A673 (cell line): ENCODE results near the gene C1orf94. TPM values are rescaled to one million over a fixed set of nuclear protein-coding genes. Genes with fewer than 3 reads are reported as not detected.

Experiments used
- BruUV-seq: library from RNA; stranded (reverse); fragments of 400-500 nt; replicated peaks from 2 replicates; lab custom pipeline; 2021; lab: Mats Ljungman, UMichigan
- CTCF ChIA-PET: fragments of 300-600 bp; sonication (Branson Sonifier 250); formaldehyde crosslinking; loops from one replicate; lab custom pipeline; 2022; ENCODE audit warnings: antibody characterized with exemption; lab: Charles Lee
- POLR2A ChIA-PET: fragments of 300-600 bp; sonication (Branson Sonifier 250); formaldehyde crosslinking; loops from one replicate; lab custom pipeline; 2022; ENCODE audit warnings: antibody characterized with exemption; ENCODE audit not compliant: low non-redundant PET; lab: Charles Lee
- DNase-seq: peaks from one replicate; pipeline ENCODE4 v3.0.0-alpha.2; 2015; ENCODE audit warnings: low spot score
- H3K27ac ChIP-seq: fragments of 200-600 bp; sonication (generic); 2 replicates; pipeline ENCODE4 v1.5.1; 2016; ENCODE audit warnings: mixed run types, low read depth, mild to moderate bottlenecking, mixed read lengths, antibody characterized with exemption, low read length; ENCODE audit not compliant: poor library complexity, severe bottlenecking
- H3K27me3 ChIP-seq: fragments of 200-600 bp; sonication (generic); replicated peaks from 2 replicates; pipeline ENCODE4 v1.6.1; 2017; ENCODE audit warnings: mixed run types, low read depth, mild to moderate bottlenecking, mixed read lengths, antibody characterized with exemption, low read length; ENCODE audit not compliant: insufficient read depth, poor library complexity
- H3K36me3 ChIP-seq: fragments of 200-600 bp; sonication (generic); 2 replicates; pipeline ENCODE4 v1.6.1; 2016; ENCODE audit warnings: mixed run types, mild to moderate bottlenecking, mixed read lengths, antibody characterized with exemption, low read length; ENCODE audit not compliant: insufficient read depth, poor library complexity, severe bottlenecking
- H3K4me1 ChIP-seq: fragments of 200-600 bp; sonication (generic); 2 replicates; pipeline ENCODE4 v1.6.1; 2017; ENCODE audit warnings: mixed run types, mild to moderate bottlenecking, mixed read lengths, antibody characterized with exemption, low read length; ENCODE audit not compliant: insufficient read depth, poor library complexity, severe bottlenecking
- H3K4me3 ChIP-seq: fragments of 200-600 bp; sonication (generic); 2 replicates; pipeline ENCODE4 v1.5.1; 2016; ENCODE audit warnings: low read depth, mixed run types, mild to moderate bottlenecking, mixed read lengths, low read length; ENCODE audit not compliant: poor library complexity, severe bottlenecking
- H3K9me3 ChIP-seq: fragments of 200-600 bp; sonication (generic); 2 replicates; pipeline ENCODE4 v1.6.1; 2016; ENCODE audit warnings: mixed run types, low read depth, mild to moderate bottlenecking, mixed read lengths, antibody characterized with exemption, low read length; ENCODE audit not compliant: poor library complexity, severe bottlenecking
- CTCF ChIP-seq: fragments of 300-800, 200-600 bp; sonication (generic); conservative IDR thresholded peaks from 2 replicates; pipeline ENCODE4 v1.5.1; 2017; ENCODE audit warnings: low read depth, mild to moderate bottlenecking, antibody characterized with exemption, low read length, moderate library complexity, mixed read lengths
- EZH2 ChIP-seq: fragments of 200-600 bp; sonication (generic); IDR thresholded peaks from 2 replicates; pipeline ENCODE4 v1.6.1; 2017; ENCODE audit warnings: borderline replicate concordance, low read depth, mild to moderate bottlenecking, mixed read lengths, antibody characterized with exemption, low read length; ENCODE audit not compliant: poor library complexity, severe bottlenecking
- intact Hi-C: fragments of 100-400 bp; cut with micrococcal nuclease; formaldehyde crosslinking; loops from one replicate; pipeline ENCODE4 v1.10.0; 2022; ENCODE audit not compliant: unreplicated experiment
- total RNA-seq: library from RNA; stranded (reverse); gene quantifications from 2 replicates; pipeline ENCODE4 v1.2.3, GENCODE V29; 2021

C1orf94 gene
- total RNA-seq, 1 experiment from 2014 or later: 0.34 TPM

- no peaks in the 10 kb centered on the region for H3K36me3 ChIP-seq
- no peaks in the 10 kb centered on the region for H3K9me3 ChIP-seq
- peak; percentile 34 for DNase-seq
- intact Hi-C loops: no loop called here
- H3K27me3 ChIP-seq: no peaks in the 10 kb centered on the region
- TF ChIP-seq EZH2 (no peak), CTCF (no peak)
- ChIA-PET CTCF (no interaction called here), POLR2A (no interaction called here)
- BruUV-seq: no TSS peak
- no peak overlapping the region for H3K4me3 ChIP-seq
- H3K27ac ChIP-seq: no peak overlapping the region
- H3K4me1 ChIP-seq: peaks cover 6% of the 10 kb centered on the region
Measured at GRCh38 chr1:34263406-34263805, 86.7 kb downstream of the C1orf94 start.

DNA sequence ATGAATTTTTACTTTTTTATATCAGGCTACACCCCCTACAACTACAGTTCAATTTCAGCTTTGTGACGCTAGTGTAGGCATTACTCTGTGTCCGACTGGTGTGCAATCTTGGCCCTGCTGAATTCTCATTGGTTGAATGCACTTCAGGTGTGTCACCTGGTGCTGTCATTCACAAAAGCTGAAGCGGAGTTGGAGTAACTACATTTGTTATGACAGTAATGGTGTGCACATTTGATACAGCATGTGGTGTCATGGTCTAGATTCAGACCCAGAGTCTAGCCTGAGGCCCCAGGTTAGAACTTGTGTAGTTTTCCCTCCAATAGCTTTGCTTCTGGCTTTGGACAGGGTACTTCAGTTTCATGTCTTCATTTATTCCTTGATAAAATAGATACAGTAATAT lies 88.7 kb downstream of the C1orf94 start:
- no TSS peak for BruUV-seq
- no peak overlapping the region for H3K4me3 ChIP-seq
- TF ChIP-seq EZH2 (no peak), CTCF (no peak)
- intact Hi-C loops: no loop called here
- POLR2A ChIA-PET: no interaction called here
- no peak for DNase-seq
- peaks cover 12% of the 10 kb centered on the region for H3K4me1 ChIP-seq
- no peaks in the 10 kb centered on the region for H3K27me3 ChIP-seq
- no peaks in the 10 kb centered on the region for H3K9me3 ChIP-seq
- CTCF ChIA-PET: no interaction called here
- H3K36me3 ChIP-seq: no peaks in the 10 kb centered on the region
- no peak overlapping the region for H3K27ac ChIP-seq

DNA sequence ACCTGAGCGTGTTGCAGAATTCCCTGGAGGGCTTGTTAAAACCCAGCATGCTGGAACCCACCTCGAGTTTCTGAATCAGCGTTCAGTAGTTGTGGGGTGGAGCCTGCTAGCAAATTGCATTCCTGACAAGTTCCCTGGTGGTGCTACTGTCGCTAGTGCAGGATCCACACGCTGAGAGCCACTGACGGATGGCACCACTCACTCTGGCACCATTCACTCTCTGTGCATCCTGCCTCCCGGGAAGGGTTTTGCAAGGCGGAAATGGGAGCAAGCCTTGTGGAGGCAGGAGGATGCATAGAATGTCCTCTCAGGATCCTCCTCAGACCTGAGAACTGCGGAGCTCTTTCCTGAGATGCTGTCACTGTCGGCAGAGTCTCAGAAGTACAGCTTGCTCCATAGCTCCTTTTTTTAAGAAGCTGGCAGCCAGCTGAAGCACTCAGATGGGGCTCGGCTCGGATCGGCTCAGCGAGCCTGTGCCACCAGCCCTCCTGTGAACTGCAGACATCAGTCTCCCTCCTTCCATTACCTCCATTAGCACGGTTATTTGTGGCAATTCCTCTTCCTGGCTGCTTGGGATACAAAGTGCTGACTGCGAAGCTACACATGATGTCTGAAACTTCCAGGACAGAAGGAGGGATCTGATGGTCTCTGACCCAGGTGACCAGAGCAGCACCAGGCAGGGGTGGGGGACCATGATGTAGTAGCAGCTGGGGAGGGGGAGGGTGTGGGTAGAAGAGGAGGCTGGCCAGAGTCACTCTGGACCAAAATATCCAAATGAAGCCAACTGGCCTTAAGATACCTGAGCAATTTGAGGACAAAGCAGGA lies 89.6 kb downstream of the C1orf94 start:
- peaks cover 12% of the 10 kb centered on the region for H3K4me1 ChIP-seq
- POLR2A ChIA-PET: no interaction called here
- CTCF ChIA-PET: no interaction called here
- TF ChIP-seq EZH2 (no peak), CTCF (no peak)
- H3K36me3 ChIP-seq: no peaks in the 10 kb centered on the region
- peak; percentile 64 for DNase-seq
- H3K9me3 ChIP-seq: no peaks in the 10 kb centered on the region
- no peak overlapping the region for H3K4me3 ChIP-seq
- no peaks in the 10 kb centered on the region for H3K27me3 ChIP-seq
- intact Hi-C loops: no loop called here
- no TSS peak for BruUV-seq
- H3K27ac ChIP-seq: no peak overlapping the region
